Fibroblast of mammary gland (primary cell): ENCODE results near the gene DPEP3.

Experiments
- DNase-seq: peaks from one replicate; pipeline ENCODE4 v3.0.0-alpha.2; 2010; ENCODE audit warnings: low read depth
- H3K4me3 ChIP-seq: 2 replicates; pipeline ENCODE4 v1.5.1; 2011; ENCODE audit warnings: low read depth, mild to moderate bottlenecking, low read length, moderate library complexity; ENCODE audit not compliant: control insufficient read depth
- TF ChIP-seq, protein P1 (sequence below): conservative IDR thresholded peaks from 2 replicates; pipeline ENCODE4 v1.5.1; 2011; ENCODE audit warnings: low read depth, low read length, inconsistent platforms; ENCODE audit not compliant: control insufficient read depth, insufficient read depth

Gene DPEP3

GRCh38 chr16:67959536-67960329, 20.6 kb downstream of the DPEP3 start:
- no peak overlapping the region for H3K4me3 ChIP-seq
- TF ChIP-seq, protein P1, sequence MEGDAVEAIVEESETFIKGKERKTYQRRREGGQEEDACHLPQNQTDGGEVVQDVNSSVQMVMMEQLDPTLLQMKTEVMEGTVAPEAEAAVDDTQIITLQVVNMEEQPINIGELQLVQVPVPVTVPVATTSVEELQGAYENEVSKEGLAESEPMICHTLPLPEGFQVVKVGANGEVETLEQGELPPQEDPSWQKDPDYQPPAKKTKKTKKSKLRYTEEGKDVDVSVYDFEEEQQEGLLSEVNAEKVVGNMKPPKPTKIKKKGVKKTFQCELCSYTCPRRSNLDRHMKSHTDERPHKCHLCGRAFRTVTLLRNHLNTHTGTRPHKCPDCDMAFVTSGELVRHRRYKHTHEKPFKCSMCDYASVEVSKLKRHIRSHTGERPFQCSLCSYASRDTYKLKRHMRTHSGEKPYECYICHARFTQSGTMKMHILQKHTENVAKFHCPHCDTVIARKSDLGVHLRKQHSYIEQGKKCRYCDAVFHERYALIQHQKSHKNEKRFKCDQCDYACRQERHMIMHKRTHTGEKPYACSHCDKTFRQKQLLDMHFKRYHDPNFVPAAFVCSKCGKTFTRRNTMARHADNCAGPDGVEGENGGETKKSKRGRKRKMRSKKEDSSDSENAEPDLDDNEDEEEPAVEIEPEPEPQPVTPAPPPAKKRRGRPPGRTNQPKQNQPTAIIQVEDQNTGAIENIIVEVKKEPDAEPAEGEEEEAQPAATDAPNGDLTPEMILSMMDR, result no peak
- peak; percentile 82 for DNase-seq

- DNase-seq, result no peak
- no peak overlapping the region for H3K4me3 ChIP-seq
- TF ChIP-seq, protein P1, result no peak
These were observed 22.7 kb downstream of the DPEP3 start for GRCh38 chr16:67957622-67958021.

DNA sequence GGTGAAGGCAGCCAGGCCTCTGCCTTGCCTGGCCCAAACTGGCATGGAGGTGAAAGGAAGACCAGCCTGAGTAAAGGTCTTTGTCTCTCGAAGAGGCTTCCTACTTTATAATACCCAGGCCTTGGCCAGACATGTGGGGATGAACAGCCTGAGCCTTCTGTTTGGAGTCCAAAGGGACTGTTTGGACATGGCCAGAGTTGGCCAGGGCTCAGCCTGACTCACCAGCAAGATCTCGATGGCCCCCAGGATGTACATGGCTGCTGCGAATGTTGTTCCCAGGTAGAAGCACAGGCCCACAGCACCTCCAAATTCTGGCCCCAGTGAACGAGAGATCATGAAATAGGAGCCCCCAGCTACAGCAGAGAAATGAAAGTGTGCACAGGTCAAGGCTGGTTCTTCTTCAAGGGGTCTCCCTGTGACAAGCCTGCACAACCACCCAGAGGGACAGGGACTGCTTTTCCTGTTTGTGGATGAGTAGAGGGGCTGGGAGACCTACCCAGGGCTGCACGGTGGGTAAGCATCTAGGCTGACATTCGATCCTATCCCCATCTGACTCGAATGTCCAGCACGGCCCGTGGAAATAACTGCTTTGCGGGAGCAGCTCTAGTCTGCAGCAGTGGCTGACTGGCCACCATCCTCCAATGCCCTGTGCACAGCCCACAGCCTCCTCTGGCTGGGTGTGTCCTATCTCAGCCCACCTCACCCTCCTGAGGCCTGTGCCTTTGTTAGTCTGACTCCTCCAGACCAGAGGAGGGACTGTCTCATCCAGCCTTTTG, 25.7 kb downstream of the DPEP3 start:
- DNase-seq, result no peak
- H3K4me3 ChIP-seq, result no peak overlapping the region
- TF ChIP-seq, protein P1, result no peak

DNA sequence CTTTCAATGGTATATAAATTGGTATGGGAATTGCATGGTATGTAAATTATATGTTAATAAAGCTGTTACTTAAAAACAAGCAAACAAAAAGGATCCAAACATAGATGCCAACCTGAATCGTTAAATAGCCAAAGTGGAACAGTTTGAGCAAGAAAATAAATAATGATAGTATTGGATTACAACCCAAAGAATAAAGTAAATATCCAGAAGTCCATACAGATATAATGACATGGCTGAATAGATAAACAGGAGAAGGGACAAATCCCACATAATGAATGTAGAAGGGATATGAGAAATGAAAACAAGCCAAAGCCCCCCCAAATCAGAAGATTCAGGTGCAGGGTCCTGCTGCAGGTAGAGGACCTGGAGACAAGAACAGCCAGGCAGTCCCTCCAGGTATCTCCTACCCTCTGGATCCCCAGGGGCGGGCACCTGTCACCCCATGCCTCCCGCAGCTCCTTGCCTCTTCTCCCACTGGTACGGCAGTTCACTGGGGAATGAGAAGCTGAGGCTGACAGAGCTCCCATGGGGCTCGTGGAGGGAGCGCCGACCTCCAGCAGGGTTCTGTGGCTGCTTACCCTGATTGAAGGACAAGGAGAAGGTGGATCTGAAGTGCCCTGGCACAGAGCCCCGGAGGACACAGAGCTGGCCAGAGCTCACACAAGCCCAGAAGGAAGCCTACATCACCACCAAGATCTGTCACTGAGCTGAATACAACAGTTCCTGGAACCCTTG, 26.5 kb downstream of the DPEP3 start:
- TF ChIP-seq, protein P1, result no peak
- H3K4me3 ChIP-seq, result no peak overlapping the region
- DNase-seq, result no peak

GRCh38 chr16:67951485-67951884, 28.8 kb downstream of the DPEP3 start:
- DNase-seq, result no peak
- TF ChIP-seq, protein P1, result no peak
- no peak overlapping the region for H3K4me3 ChIP-seq

GRCh38 chr16:67950335-67950843, 29.9 kb downstream of the DPEP3 start:
- no peak for DNase-seq
- TF ChIP-seq, protein P1, result no peak

More at GRCh38 chr16:67950335-67950843, 29.9 kb downstream of the DPEP3 start:
- H3K4me3 ChIP-seq, result no peak overlapping the region
